Erythroblast (primary cell): Measurements from ENCODE around the gene COG4.
A peak's percentile ranks its signal among the peaks of the same experiment; 100 is the strongest.
"Not testable (repeated sequence)": the region's sequence is repeated elsewhere in the genome, so short reads cannot be mapped to it uniquely, and the experiment has no call there.

Source experiments
- DNase-seq, 2 experiments: peaks; one replicate each; lab custom pipeline; 2025; lab: John Stamatoyannopoulos, UW
- GATA1 ChIP-seq: IDR thresholded peaks from 2 replicates; pipeline ENCODE4 v1.6.1; 2011; ENCODE audit warnings: low read depth, mild to moderate bottlenecking, control low read depth, low read length, moderate library complexity
- POLR2A ChIP-seq: IDR thresholded peaks from 2 replicates; pipeline ENCODE4 v1.6.1; 2011; ENCODE audit warnings: mild to moderate bottlenecking, low read length

Gene COG4

GRCh38 chr16:70468776-70469525, 54.4 kb downstream of the COG4 start:
- no peak for DNase-seq
- no peak for TF ChIP-seq POLR2A
- no peak for TF ChIP-seq GATA1

DNA sequence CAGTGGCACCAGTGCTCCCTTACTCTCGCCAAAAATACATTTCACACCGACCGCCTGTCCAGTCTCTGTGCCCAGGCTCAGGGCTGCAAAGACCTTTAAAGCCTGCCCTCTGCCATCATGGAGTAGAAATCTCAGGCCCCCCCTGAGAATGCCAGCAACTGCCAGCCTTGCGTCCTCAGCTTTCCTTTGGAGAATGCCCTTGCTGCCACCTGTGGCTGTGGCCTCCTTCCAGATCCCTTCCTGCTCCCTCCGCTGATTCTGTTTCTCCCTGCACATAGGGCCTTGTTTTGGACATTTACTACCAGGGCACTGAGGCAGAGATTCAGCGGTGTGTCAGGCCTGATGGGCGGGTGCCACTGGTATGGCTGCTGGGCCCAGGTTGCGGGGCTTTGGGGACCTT, 55.7 kb downstream of the COG4 start:
- TF ChIP-seq GATA1 (no peak), POLR2A (no peak)
- no peak for DNase-seq

GRCh38 chr16:70467113-70467512, 56.2 kb downstream of the COG4 start:
- no peak for DNase-seq
- no peak for TF ChIP-seq GATA1
- no peak for TF ChIP-seq POLR2A

GRCh38 chr16:70466805-70467076, 56.6 kb downstream of the COG4 start:
- TF ChIP-seq POLR2A (no peak), GATA1 (no peak)
- DNase-seq = no peak

- no peak for DNase-seq
- TF ChIP-seq GATA1 (no peak), POLR2A (no peak)
Measured at GRCh38 chr16:70465999-70466804, 57.2 kb downstream of the COG4 start.

GRCh38 chr16:70463235-70463634, 60.1 kb downstream of the COG4 start:
- DNase-seq = no peak
- TF ChIP-seq POLR2A = no peak
- no peak for TF ChIP-seq GATA1

DNA sequence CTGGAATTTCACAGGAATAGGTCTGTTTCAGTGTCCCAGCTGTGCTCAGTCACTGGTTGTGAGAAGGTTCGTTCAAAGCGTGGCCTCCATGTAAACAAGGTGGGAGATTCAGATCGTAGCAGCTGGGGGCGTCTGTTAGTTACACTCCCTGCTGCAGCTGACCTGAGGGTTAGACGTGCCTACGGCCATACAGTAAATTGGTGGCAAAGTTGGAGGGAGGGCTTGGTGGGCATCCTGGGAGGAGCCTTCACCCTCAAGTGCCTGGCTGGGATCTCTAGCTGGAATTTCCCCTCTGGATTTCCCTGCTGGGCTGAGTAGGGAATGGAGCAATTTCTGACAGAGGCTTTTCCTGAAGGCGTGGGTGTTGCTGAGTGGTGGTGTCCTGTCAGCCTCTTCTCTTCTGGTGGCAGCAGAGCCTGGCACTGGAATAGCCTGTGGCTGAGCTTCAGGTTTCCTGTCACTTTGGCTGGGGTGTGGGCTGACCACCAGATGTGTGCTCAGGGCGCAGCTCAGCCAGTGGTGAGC, 62.6 kb downstream of the COG4 start:
- no peak for TF ChIP-seq GATA1
- no peak for TF ChIP-seq POLR2A

DNA sequence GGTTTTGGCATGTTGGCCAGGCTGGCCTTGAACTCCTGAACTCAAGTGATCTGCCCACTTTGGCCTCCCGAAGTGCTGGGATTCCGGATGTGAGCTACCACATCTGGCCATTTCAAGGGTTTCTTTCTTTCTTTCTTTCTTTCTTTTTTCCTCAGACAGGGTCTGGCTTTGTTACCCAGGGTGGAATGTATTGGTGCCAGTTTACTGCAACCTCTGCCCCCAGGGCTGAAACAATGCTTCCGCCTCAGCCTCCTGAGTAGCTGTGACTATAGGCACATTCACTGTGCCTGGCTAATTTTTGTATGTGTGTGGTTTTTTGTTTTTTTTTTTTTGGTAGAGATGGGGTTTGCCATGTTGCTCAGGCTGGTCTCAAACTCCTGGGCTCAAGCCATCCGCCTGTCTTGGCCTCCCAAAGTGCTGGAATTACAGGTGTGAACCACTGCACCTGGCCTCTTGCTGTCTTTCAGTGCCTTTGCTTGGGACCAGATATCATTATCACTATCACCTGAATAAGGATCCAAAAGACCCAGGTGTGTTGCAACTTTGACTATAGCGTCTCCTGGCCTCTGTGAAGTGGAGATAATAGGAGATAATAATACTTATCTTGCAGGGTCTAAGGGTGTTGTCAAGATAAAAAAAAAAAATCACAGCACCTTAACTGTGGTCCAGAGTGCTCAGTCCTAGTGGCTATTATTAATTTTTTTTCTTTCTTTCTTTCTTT, 65.7 kb downstream of the COG4 start:
- no peak for TF ChIP-seq POLR2A
- DNase-seq = no peak

More for the DNA sequence above, 62.6 kb downstream of the COG4 start:
- no peak for DNase-seq

DNA sequence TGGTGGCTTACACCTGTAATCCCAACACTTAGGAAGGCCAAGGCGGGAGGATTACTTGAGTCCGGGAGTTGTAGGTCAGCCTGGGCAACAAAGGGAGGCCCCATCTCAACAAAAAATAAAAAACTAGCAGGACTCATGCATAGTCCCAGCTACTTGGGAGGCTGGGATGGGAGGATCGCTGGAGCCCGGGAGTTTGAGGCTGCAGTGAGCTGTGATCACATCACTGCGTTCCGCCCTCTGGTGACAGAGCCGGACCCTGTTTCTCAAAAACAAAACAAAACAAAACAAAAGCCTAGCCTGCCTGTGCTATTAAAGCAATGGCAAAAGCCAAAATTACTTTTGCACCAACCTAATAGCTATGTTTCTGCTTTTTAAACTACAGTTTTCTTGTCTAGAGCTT, 67.4 kb downstream of the COG4 start:
- DNase-seq = peak; percentile 32 to 47
- no peak for TF ChIP-seq POLR2A
- no peak for TF ChIP-seq GATA1

- peak; percentile 75 to 87 for DNase-seq
- TF ChIP-seq POLR2A (no peak), GATA1 (no peak)
Measured at GRCh38 chr16:70454222-70455034, 68.9 kb downstream of the COG4 start, which contains the start of gene FCSK. Gene FCSK, plus strand, starts transcription at chr16:70454595. Its CDS starts 8,596 bp downstream, at chr16:70463191.

GRCh38 chr16:70453892-70454221, 69.5 kb downstream of the COG4 start:
- no peak for TF ChIP-seq POLR2A
- TF ChIP-seq GATA1 = no peak
- no peak for DNase-seq

DNA sequence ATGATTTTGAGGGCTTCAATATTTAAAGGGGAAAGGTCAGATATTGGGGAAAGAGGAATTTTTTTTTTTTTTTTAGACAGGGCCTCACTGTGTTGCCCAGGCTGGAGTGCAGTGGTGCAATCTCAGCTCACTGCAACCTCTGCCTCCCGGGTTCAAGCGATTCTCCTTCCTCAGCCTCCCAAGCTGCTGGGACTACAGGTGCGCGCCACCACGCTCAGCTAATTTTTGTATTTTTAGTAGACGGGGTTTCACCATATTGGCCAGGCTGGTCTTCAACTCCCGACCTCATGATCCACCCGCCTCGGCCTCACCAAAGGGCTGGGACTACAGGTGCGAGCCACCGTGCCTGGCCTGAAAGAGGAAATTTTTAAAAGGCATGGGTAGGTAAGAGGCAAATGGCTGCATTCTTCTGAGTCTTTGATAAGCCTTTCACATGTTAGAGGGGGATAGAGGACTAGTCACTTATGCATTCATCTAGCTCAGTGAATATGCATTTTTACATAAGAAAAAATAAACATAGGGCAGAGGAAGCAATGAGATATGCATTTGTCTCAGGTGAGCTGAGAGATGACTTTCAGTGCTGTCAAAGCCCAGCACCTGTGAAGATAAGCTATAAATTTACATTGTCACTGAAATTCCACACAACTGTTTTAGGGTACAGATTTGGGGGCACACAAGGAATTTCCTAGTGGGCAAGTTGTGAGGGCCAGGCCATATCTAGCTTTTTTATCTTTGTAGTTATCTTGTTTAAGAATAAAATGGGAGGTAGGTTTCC, 70.0 kb downstream of the COG4 start:
- no peak for TF ChIP-seq GATA1
- TF ChIP-seq POLR2A = no peak

DNA sequence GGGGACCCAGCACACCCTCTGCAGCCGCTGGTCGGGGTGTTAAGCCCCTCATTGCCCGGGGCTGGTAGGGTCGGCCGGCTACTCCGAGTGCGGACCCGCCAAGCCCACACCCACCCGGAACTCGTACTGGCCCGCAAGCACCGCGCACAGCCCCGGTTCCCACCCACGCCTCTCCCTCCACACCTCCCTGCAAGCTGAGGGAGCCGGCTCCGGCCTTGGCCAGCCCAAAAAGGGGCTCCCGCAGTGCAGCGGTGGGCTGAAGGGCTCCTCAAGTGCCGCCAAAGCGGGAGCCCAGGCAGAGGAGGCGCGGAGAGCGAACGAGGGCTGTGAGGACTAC, 72.4 kb downstream of the COG4 start:
- DNase-seq = not testable (repeated sequence)

More for the DNA sequence above, 70.0 kb downstream of the COG4 start:
- DNase-seq = no peak

DNA sequence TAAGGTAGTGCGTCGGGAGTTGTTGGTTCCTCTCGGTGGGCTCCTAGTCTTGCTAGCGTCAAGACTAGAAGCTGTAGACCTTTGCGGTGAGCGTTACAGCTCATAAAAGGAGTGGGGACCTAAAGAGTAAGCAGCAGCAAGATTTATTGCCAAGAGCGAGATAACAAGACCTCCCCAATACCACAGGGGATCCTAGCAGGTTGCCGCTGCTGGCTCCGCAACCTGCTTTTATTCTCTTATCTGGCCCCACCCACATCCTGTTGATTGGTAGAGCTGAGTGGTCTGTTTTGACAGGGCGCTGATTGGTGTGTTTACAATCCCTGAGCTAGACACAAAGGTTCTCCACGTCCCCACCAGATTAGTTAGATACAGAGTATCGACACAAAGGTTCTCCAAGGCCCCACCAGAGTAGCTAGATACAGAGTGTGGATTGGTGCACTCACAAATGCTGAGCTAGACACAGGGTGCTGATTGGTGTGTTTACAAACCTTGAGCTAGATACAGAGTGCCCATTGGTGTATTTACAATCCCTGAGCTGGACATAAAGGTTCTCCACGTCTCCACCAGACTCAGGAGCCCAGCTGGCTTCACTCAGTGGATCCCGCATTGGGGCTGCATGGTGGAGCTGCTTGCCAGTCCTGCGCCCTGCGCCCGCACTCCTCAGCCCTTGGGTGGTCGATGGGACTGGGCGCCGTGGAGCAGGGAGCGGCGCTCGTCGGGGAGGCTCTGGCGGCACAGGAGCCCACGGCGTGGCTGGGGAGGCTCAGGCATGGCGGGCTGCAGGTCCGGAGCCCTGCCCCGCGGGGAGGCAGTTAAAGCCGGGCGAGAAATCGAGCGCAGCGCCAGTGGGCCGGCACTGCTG, 73.0 kb downstream of the COG4 start:
- DNase-seq = not testable (repeated sequence)
